NCI-H2107 treated with DMSO at 0.1 percent for 48 hours (cell line): ENCODE data around the gene KDM6B.

Experiments used
- DNase-seq: peaks from one replicate; lab custom pipeline; 2025; ENCODE audit not compliant: unreplicated experiment; lab: John Stamatoyannopoulos, UW

KDM6B gene

GRCh38 chr17:7878234-7878633 is 44.2 kb downstream of the KDM6B start:
- DNase-seq: no peak

- DNase-seq: no peak
Measured at GRCh38 chr17:7880076-7880868, 46.3 kb downstream of the KDM6B start.

GRCh38 chr17:7881276-7882054 is 47.4 kb downstream of the KDM6B start:
- DNase-seq: no peak

- no peak for DNase-seq
Measured at GRCh38 chr17:7882068-7882467, 48.1 kb downstream of the KDM6B start.

- DNase-seq: no peak
Measured at GRCh38 chr17:7882629-7883028, 48.6 kb downstream of the KDM6B start.
